Tibial artery (tissue), 4 donors: ENCODE measurements around the gene HUNK.

Experiments used
- DNase-seq, 2 donors: peaks; one replicate each; pipeline ENCODE4 v3.0.0-alpha.2; 2019
- H3K27ac ChIP-seq, 2 donors: fragments of 200-600 bp; sonication (generic) in 1 of 2; 1 replicate in 1 of 2; 2 replicates in 1 of 2; pipeline ENCODE4 v1.5.1; 2018 to 2019; ENCODE audit warnings: mild to moderate bottlenecking in 1 of 2
- H3K27me3 ChIP-seq, 2 donors: fragments of 200-600 bp; sonication (generic) in 1 of 2; one replicate each; pipeline versions ENCODE4 v1.5.1 to v1.6.0; 2016 to 2019
- H3K36me3 ChIP-seq, 3 donors: fragments of 200-600 bp; sonication (generic) in 2 of 3; one replicate each; pipeline ENCODE4 v1.5.1; 2016 to 2019; ENCODE audit warnings: mild to moderate bottlenecking in 2 of 3
- H3K4me1 ChIP-seq, 4 donors: fragments of 200-600 bp; sonication (generic) in 2 of 4; 1 replicate in 3 of 4; 2 replicates in 1 of 4; pipeline ENCODE4 v1.5.1; 2016 to 2019
- H3K4me3 ChIP-seq, 2 donors: fragments of 200-600 bp; sonication (generic) in 1 of 2; 1 replicate in 1 of 2; 2 replicates in 1 of 2; pipeline ENCODE4 v1.5.1; 2018 to 2019; ENCODE audit warnings: mild to moderate bottlenecking in 2 of 2
- H3K9me3 ChIP-seq, 3 donors: fragments of 200-600 bp; sonication (generic) in 1 of 3; one replicate each; pipeline ENCODE4 v1.5.1; 2016 to 2019
- intact Hi-C: fragments of 100-400 bp; cut with DNase I; formaldehyde crosslinking; loops from one replicate; pipeline ENCODE4 v1.15.0; 2023; ENCODE audit warnings: low total_unique reads
- TF ChIP-seq, protein P1 (sequence below), 2 experiments: fragments of 200-600 bp in 1 of 2; fragments of 450-650 bp in 1 of 2; IDR thresholded peaks; one replicate each; pipeline ENCODE4 v1.5.1; 2017 to 2019; ENCODE audit warnings: antibody characterized with exemption in 2 of 2, mild to moderate bottlenecking in 1 of 2, moderate library complexity in 1 of 2

HUNK gene

DNA sequence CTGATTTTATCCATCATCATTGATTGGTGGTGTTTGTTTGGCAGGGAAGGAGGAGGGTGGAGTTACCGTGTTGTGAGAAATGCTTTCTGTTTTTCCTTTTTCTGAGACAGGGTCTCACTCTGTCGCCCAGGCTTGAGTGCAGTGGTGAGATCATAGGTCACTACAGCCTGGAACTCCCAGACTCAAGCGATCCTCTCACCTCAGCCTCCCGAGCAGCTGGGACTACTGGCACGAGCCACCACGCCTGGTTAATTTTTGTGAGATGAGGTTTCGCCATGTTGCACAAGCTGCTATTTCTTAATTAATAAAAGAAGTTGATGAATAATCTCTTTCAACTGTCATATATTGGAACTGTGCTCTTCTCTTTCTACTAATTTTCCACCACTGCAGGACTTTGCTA is 44.3 kb downstream of the HUNK start:
- no peak for DNase-seq
- Histone ChIP-seq H3K9me3 (no peaks in the 10 kb centered on the region), H3K27me3 (no peaks in the 10 kb centered on the region), H3K27ac (no peak overlapping the region), H3K4me3 (no peak overlapping the region), H3K36me3 (no peaks in the 10 kb centered on the region), H3K4me1 (no peaks in the 10 kb centered on the region)
- TF ChIP-seq, protein P1, sequence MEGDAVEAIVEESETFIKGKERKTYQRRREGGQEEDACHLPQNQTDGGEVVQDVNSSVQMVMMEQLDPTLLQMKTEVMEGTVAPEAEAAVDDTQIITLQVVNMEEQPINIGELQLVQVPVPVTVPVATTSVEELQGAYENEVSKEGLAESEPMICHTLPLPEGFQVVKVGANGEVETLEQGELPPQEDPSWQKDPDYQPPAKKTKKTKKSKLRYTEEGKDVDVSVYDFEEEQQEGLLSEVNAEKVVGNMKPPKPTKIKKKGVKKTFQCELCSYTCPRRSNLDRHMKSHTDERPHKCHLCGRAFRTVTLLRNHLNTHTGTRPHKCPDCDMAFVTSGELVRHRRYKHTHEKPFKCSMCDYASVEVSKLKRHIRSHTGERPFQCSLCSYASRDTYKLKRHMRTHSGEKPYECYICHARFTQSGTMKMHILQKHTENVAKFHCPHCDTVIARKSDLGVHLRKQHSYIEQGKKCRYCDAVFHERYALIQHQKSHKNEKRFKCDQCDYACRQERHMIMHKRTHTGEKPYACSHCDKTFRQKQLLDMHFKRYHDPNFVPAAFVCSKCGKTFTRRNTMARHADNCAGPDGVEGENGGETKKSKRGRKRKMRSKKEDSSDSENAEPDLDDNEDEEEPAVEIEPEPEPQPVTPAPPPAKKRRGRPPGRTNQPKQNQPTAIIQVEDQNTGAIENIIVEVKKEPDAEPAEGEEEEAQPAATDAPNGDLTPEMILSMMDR (IDR thresholded peaks at IDR 0.05) = no peak
- intact Hi-C loops = no loop called here

DNA sequence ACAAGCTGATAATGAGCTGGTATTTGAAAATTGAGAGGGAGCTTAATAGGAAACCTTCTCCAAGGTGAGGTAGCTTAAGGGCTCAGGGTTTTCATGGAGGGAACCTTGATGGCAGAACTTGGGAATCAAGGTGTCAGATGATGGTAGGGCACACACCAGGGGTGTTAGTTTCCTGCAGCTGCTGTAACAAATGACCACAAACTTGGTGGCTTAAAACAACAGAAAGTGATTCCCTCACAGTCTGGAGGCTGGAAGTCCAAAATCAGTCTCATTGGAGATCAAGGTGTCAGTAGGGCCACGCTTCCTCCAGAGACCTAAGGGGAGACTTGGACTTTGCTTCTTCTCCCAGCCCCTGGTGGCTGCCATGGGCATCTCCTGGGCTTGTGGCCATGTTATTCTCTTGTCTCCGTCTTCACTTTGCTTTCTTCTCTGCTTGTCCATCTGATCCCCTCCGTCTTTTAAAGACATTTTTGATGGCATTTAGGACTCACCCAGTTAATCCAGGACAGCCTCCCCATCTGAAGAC is 45.5 kb downstream of the HUNK start:
- intact Hi-C loops = no loop called here

DNA sequence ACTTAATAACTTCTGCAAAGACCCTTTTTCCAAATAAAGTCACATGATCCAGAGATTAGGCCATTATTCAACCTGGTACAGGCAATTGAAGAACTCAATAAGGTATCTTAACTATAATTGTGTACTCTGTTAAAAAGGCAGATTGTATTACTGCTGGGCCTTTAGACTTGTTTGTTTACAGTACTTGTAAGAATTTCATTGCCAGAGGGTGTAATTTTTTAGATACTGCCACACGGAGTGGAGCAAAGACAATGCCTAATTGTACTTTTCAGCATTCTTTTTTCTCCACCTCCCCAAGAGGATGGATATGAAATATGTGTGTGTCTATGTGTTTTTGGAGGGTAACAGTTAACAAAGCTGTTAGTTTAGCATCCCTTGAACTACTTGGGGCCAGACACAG is 47.5 kb downstream of the HUNK start:
- Histone ChIP-seq H3K4me3 (no peak overlapping the region), H3K36me3 (no peaks in the 10 kb centered on the region), H3K27ac (no peak overlapping the region), H3K4me1 (no peaks in the 10 kb centered on the region), H3K27me3 (no peaks in the 10 kb centered on the region), H3K9me3 (no peaks in the 10 kb centered on the region)
- TF ChIP-seq, protein P1 (IDR thresholded peaks at IDR 0.05) = no peak
- DNase-seq = no peak
- intact Hi-C loops = no loop called here

More for the DNA sequence above, 45.5 kb downstream of the HUNK start:
- H3K4me3 ChIP-seq = no peak overlapping the region
- no peaks in the 10 kb centered on the region for H3K27me3 ChIP-seq
- no peak overlapping the region for H3K27ac ChIP-seq
- H3K36me3 ChIP-seq = no peaks in the 10 kb centered on the region
- no peaks in the 10 kb centered on the region for H3K4me1 ChIP-seq
- TF ChIP-seq, protein P1 (IDR thresholded peaks at IDR 0.05) = no peak
- no peaks in the 10 kb centered on the region for H3K9me3 ChIP-seq
- DNase-seq = no peak

DNA sequence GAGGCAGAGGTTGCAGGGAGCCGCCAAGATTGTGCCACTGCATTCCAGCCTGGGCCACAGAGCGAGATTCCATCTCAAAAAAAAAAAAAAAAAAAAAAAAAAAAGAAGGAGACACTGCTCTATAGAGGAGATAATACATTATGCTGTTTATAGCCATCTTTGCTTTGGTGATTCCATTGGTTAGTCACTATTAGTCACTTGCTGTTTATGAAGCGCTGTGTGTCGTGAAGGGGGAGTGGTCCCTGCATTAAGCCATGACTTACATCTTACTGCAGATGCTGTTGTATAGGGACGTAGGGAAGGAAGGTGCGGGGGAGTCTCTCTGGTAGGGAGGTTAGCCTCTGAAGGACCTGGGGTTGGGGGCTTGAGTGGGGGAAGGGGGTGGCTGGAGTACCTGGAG is 48.3 kb downstream of the HUNK start:
- Histone ChIP-seq H3K4me1 (no peaks in the 10 kb centered on the region), H3K27ac (no peak overlapping the region), H3K9me3 (no peaks in the 10 kb centered on the region), H3K4me3 (no peak overlapping the region), H3K27me3 (no peaks in the 10 kb centered on the region), H3K36me3 (no peaks in the 10 kb centered on the region)
- DNase-seq = no peak
- TF ChIP-seq, protein P1 (IDR thresholded peaks at IDR 0.05) = no peak
- intact Hi-C loops = no loop called here

DNA sequence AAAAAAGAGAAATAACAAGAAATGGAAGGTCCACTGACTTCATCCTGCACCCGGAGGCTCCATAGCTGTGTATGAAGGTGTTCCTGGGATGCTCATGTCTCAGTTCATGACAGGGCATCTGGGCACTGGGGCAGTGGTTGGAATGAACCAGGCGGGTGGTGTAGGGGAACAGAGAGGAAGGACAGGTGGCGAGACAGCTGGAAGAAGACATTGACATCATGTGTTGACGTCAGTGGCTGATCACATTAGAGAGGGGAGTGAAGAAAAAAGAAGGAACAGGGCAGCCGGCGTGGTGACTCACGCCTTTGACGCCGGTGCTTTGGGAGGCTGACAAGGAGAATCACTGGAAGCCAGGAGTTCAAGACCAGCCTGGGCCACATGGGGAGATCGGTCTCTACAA is 50.1 kb downstream of the HUNK start:
- no peak overlapping the region for H3K4me3 ChIP-seq
- H3K4me1 ChIP-seq = no peaks in the 10 kb centered on the region
- H3K27ac ChIP-seq = no peak overlapping the region
- no peaks in the 10 kb centered on the region for H3K9me3 ChIP-seq
- no peaks in the 10 kb centered on the region for H3K27me3 ChIP-seq
- H3K36me3 ChIP-seq = no peaks in the 10 kb centered on the region
- DNase-seq = no peak
- TF ChIP-seq, protein P1 (IDR thresholded peaks at IDR 0.05) = no peak
- intact Hi-C loops = no loop called here

DNA sequence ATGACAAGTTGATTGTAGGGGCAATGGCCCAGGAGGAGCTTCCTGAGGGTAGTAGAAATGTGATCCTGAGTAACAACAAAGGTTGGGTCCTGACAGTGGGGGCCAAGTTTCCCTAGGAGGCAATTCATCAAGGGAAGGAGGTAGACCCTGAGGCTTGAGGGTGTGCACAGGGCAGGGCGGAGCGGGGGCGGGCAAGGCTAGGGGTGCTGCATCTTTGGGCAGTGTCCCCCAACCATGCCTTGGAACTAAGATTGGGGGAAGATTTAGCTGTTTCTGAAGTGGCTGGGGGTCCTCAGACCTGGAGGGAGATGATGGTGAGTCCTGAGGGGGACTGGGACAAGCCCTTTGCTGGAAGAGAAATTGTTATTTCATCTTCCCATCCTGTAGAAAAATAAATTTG is 50.9 kb downstream of the HUNK start:
- H3K9me3 ChIP-seq = no peaks in the 10 kb centered on the region
- no peaks in the 10 kb centered on the region for H3K27me3 ChIP-seq
- no peaks in the 10 kb centered on the region for H3K36me3 ChIP-seq
- intact Hi-C loops = no loop called here
- DNase-seq = no peak
- H3K4me1 ChIP-seq = no peaks in the 10 kb centered on the region
- H3K27ac ChIP-seq = no peak overlapping the region
- H3K4me3 ChIP-seq = no peak overlapping the region
- TF ChIP-seq, protein P1 (IDR thresholded peaks at IDR 0.05) = no peak
